Hepatocyte (in vitro differentiated cells): ENCODE data around the gene C4orf46.

ENCODE experiments used
- CTCF ChIP-seq: fragments of 200-600 bp; sonication (generic); IDR thresholded peaks from 2 replicates; pipeline ENCODE4 v1.5.1; 2016; ENCODE audit warnings: antibody characterized with exemption, mild to moderate bottlenecking; ENCODE audit not compliant: poor library complexity
- EZH2 ChIP-seq: fragments of 200-600 bp; sonication (generic); IDR thresholded peaks from 2 replicates; pipeline ENCODE4 v1.6.1; 2016; ENCODE audit warnings: antibody characterized with exemption, mild to moderate bottlenecking, borderline replicate concordance
- EZH2phosphoT487 ChIP-seq: fragments of 200-600 bp; sonication (generic); IDR thresholded peaks from one replicate; pipeline ENCODE4 v1.6.1; 2018; ENCODE audit warnings: antibody characterized with exemption, mild to moderate bottlenecking, low read depth, moderate library complexity; ENCODE audit not compliant: unreplicated experiment, severe bottlenecking

- TF ChIP-seq CTCF: no peak
- no peak for TF ChIP-seq EZH2
- no peak for TF ChIP-seq EZH2phosphoT487
Observed at GRCh38 chr4:158666892-158667291, 4.8 kb downstream of the C4orf46 start.
